ENCODE data around the gene IL17RC. TPM values are rescaled to one million over a fixed set of nuclear protein-coding genes. Genes with fewer than 3 reads are reported as not detected.

IL17RC gene
- total and polyA plus RNA-seq, 2 of the 8 experiments (the other 6 are each of a cell fraction or from before 2014, with no cell fraction given), result 11.8 to 13.0 TPM

DNA sequence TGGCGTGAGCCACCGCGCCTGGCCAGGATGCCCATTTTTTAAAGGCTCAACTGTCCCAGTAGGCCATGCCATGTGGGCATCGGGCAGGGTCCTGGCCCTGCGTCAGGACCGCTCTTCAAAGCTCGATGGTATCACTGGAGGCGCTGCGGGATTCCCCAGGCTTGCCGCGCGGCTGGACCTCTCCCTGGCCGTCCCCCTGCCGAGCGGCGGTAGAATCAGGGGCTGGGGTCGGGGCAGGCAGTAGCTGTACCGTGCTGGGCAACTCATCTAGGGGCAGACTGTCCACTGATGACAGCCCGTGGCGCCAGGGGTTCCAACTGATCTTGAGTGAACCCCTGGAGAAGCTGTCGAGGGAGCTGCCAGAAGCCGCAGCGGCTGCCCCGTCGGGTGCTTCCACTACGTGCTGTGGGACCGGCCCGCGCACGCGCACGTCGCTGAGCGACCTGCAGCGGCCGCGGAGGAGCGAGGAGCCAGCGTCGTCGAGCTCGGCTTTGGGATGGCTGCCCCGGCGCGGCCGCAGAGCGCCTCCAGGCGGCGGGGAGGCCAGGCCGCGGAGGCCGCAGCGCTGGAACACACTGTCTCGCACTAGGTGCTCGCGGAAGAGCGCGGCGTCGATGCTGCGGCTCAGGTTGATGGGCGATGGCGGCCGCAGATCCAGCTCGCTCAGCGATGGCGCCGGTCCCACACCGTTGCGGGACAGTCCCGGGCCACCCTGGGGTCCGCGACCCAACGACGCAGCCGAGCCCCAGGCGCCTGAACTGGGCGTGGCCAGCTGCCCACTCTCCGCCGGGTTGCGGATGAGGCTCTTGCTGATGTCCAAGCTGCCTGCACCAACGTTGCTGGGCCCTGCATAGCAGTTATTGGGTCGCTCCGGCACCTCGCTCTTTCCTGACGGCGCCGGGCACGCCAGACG is 29.5 kb downstream of the IL17RC start (continued):
- TF ChIP-seq HDAC6 (IDR thresholded peaks at IDR 0.05; ENCODE audit: low read depth, low read length), result no peak
- TF ChIP-seq YY1 (IDR thresholded peaks at IDR 0.05; ENCODE audit: low read depth, low read length), result peak; percentile 72; the same call in 1 of the 2 replicates
- peak; percentile 67; the same call in 1 of the 2 replicates for TF ChIP-seq POLR2AphosphoS5 (IDR thresholded peaks at IDR 0.05; ENCODE audit: low read depth, low read length)
- TF ChIP-seq GABPA (IDR thresholded peaks at IDR 0.05; ENCODE audit: borderline replicate concordance, insufficient read depth, low read length), result peak; percentile 81; the same call in 1 of the 2 replicates
- no peak for TF ChIP-seq NANOG (IDR thresholded peaks at IDR 0.05; ENCODE audit: insufficient read depth, low read depth, low read length, poor library complexity, severe bottlenecking)
- no peak for TF ChIP-seq CBX5 (IDR thresholded peaks at IDR 0.05; ENCODE audit: low read depth, low read length)
- TF ChIP-seq FOSL1 (IDR thresholded peaks at IDR 0.05; ENCODE audit: insufficient read depth, low read depth, low read length), result no peak
- no peak for TF ChIP-seq RFX5 (IDR thresholded peaks at IDR 0.05; ENCODE audit: borderline replicate concordance, low read depth, low read length)
- TF ChIP-seq ZNF274 (IDR thresholded peaks at IDR 0.05; ENCODE audit: borderline replicate concordance, extremely low read depth, low read length), result no peak
- TF ChIP-seq TCF12 (IDR thresholded peaks at IDR 0.05; ENCODE audit: low read depth, low read length), result no peak
- no peak; the same call in 1 of the 2 replicates for TF ChIP-seq KDM5A (IDR thresholded peaks at IDR 0.05; ENCODE audit: low read length)
